Measurements from ENCODE around the gene CHST11. TPM values are rescaled to one million over a fixed set of nuclear protein-coding genes. Genes with fewer than 3 reads are reported as not detected.

The CHST11 gene
- total RNA-seq, 4 donors from 2014 or later = 5.7 to 15.7 (median 7.1) TPM

DNA sequence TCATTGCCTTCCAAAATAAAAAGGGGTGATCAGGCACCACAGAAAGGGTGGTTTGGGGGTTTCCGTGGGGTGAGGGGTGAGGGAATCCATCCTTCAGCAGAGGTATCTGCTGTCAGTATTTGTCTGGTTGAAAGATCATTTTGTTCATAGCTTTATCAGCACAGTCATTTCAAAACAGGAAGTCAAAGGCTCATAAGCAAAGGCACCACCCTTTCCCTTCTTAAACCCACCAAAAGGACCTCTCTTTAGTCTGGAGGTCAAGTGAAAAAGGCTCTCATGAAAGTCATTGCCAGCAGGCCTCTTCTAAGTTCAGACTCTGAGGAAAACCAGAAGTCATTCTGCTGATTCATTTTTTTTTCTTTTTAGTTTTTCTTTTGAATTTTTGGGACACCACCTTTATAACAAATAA lies 6.2 kb downstream of the CHST11 start:
- intact Hi-C loops (cut with DNase I) = no loop called here
- no peak for DNase-seq (ENCODE audit: extremely low spot score)
- WGBS = 90% methylated on average over 1 of the region's 1 CpG
- peaks cover 0 to 4% (median 0%) of the 10 kb centered on the region in 4 donors for H3K27me3 ChIP-seq
- H3K4me1 ChIP-seq = peaks cover 5 to 30% (median 24%) of the 10 kb centered on the region in 4 donors
- no peaks in the 10 kb centered on the region for H3K36me3 ChIP-seq
- TF ChIP-seq POLR2AphosphoS5 (IDR thresholded peaks at IDR 0.05) (no peak), POLR2A (IDR thresholded peaks at IDR 0.05; ENCODE audit: low read depth) (no peak), EP300 (IDR thresholded peaks at IDR 0.05) (no peak)
- TF ChIP-seq, protein P1, sequence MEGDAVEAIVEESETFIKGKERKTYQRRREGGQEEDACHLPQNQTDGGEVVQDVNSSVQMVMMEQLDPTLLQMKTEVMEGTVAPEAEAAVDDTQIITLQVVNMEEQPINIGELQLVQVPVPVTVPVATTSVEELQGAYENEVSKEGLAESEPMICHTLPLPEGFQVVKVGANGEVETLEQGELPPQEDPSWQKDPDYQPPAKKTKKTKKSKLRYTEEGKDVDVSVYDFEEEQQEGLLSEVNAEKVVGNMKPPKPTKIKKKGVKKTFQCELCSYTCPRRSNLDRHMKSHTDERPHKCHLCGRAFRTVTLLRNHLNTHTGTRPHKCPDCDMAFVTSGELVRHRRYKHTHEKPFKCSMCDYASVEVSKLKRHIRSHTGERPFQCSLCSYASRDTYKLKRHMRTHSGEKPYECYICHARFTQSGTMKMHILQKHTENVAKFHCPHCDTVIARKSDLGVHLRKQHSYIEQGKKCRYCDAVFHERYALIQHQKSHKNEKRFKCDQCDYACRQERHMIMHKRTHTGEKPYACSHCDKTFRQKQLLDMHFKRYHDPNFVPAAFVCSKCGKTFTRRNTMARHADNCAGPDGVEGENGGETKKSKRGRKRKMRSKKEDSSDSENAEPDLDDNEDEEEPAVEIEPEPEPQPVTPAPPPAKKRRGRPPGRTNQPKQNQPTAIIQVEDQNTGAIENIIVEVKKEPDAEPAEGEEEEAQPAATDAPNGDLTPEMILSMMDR (IDR thresholded peaks at IDR 0.05) = no peak
- no peak overlapping the region for H3K4me3 ChIP-seq
- H3K9me3 ChIP-seq = no peaks in the 10 kb centered on the region
- peak overlapping the region in 1 of 4 donors; percentile 16 for H3K27ac ChIP-seq (replicated peaks in 1 of 4)

DNA sequence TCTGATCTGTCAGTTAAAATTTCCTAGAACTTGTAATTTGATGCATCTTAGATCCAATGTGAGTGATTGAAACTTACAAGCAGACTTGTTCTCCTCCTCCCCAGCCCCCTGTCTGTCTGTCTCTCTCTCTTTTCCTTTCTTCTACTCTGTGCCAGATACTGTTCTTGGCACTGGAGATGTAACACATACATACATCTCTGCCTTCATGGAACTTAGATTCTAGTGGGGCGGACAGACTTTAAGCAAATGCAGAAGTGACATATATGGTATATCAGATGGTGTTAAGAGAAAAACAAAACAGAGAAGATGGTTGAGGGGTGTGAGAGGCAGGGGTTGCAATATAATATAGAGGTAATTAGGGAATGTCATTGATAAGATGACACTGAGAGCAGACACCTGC lies 6.6 kb downstream of the CHST11 start:
- Histone ChIP-seq H3K9me3 (no peaks in the 10 kb centered on the region), H3K36me3 (no peaks in the 10 kb centered on the region), H3K4me1 (peaks cover 5 to 26% (median 20%) of the 10 kb centered on the region in 4 donors), H3K27ac (replicated peaks in 1 of 4) (peak overlapping the region in 1 of 4 donors; percentile 16), H3K27me3 (no peaks in the 10 kb centered on the region), H3K4me3 (no peak overlapping the region)
- WGBS = 100% methylated on average over 1 of the region's 1 CpG
- TF ChIP-seq, protein P1 (IDR thresholded peaks at IDR 0.05) = no peak
- no peak for TF ChIP-seq POLR2AphosphoS5 (IDR thresholded peaks at IDR 0.05)
- TF ChIP-seq EP300 (IDR thresholded peaks at IDR 0.05) = no peak
- TF ChIP-seq POLR2A (IDR thresholded peaks at IDR 0.05; ENCODE audit: low read depth) = no peak
- no peak for DNase-seq (ENCODE audit: extremely low spot score)
- intact Hi-C loops (cut with DNase I) = no loop called here

DNA sequence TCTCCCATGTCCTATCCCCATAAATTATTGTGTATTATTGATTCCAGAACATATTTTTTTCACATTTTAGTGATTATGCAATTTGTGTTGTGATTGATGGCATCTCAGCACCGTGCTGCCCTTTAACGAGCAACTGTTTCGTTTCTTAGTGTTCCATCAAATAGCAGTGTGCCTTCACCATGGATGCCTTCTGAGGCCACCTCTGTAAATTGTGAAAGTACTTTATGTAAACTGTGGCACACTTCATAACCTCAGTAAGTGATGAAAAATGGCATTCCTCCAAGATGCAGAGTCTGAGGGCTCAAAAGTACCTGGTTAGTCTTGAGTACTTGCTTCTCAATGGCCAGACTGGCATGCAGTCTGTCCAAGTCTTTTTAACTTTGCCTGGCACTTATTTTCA lies 8.2 kb downstream of the CHST11 start:
- intact Hi-C loops (cut with DNase I) = no loop called here
- no peak for DNase-seq (ENCODE audit: extremely low spot score)
- Histone ChIP-seq H3K9me3 (no peaks in the 10 kb centered on the region), H3K4me3 (no peak overlapping the region), H3K27me3 (no peaks in the 10 kb centered on the region), H3K27ac (replicated peaks in 1 of 4) (no peak overlapping the region), H3K4me1 (peaks cover 0 to 15% (median 6%) of the 10 kb centered on the region in 4 donors), H3K36me3 (no peaks in the 10 kb centered on the region)
- TF ChIP-seq, protein P1 (IDR thresholded peaks at IDR 0.05) = no peak
- TF ChIP-seq POLR2AphosphoS5 (IDR thresholded peaks at IDR 0.05) (no peak), EP300 (IDR thresholded peaks at IDR 0.05) (no peak), POLR2A (IDR thresholded peaks at IDR 0.05; ENCODE audit: low read depth) (no peak)
- WGBS = 77% methylated on average over 3 of the region's 3 CpGs

DNA sequence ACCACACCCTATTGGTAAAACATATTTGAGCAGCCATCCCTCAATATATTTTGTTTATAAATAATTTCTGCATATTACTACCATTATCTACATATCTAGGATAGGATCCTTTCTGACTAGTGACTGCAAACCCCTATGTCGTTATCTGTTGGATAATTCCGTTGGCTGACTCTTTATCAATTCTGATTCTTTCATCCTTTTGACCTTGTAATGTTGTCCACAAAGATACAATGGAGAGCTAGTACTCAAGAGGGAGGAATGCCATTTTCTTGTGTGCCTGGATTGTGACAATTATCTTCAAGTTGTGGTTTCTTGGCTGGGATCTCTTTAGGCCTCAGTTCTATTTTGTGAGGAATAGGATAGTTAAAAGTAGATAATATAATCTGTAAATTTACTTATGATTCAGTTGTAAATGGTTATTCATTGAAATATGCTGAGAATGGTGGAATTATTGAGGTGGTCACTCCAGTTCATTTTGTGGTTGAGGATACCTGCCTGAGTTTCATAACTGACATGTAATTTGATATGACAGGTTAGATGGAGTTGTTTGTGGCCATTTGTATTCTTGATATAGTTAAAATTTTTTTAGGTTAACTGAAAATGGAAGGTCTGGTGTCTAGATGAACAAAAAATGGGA lies 10.1 kb downstream of the CHST11 start:
- Histone ChIP-seq H3K27me3 (no peaks in the 10 kb centered on the region), H3K4me3 (no peak overlapping the region), H3K36me3 (no peaks in the 10 kb centered on the region), H3K4me1 (peaks cover 0 to 7% (median 2%) of the 10 kb centered on the region in 4 donors), H3K9me3 (no peaks in the 10 kb centered on the region), H3K27ac (replicated peaks in 1 of 4) (no peak overlapping the region)
- no peak for TF ChIP-seq POLR2AphosphoS5 (IDR thresholded peaks at IDR 0.05)
- TF ChIP-seq POLR2A (IDR thresholded peaks at IDR 0.05; ENCODE audit: low read depth) = no peak
- TF ChIP-seq, protein P1 (IDR thresholded peaks at IDR 0.05) = no peak
- TF ChIP-seq EP300 (IDR thresholded peaks at IDR 0.05) = no peak
- WGBS = 89% methylated on average over 2 of the region's 2 CpGs
- intact Hi-C loops (cut with DNase I) = no loop called here
- DNase-seq (ENCODE audit: extremely low spot score) = no peak

All from esophagus muscularis mucosa (tissue), 4 donors.